IPS-15b (cell line): Measurements from ENCODE around the gene KLF4.
A peak's percentile ranks its signal among the peaks of the same experiment; 100 is the strongest.
"Not testable (repeated sequence)": the region's sequence is repeated elsewhere in the genome, so short reads cannot be mapped to it uniquely, and the experiment has no call there.

Experiments
- H3K27me3 ChIP-seq: one replicate; pipeline ENCODE4 v1.6.1; 2013; ENCODE audit warnings: low read length; ENCODE audit not compliant: control insufficient read depth, insufficient read depth
- H3K36me3 ChIP-seq: one replicate; pipeline ENCODE4 v1.6.1; 2013; ENCODE audit warnings: low read length; ENCODE audit not compliant: control insufficient read depth, insufficient read depth
- H3K4me1 ChIP-seq: one replicate; pipeline ENCODE4 v1.6.1; 2013; ENCODE audit warnings: mild to moderate bottlenecking, low read length; ENCODE audit not compliant: control insufficient read depth, insufficient read depth
- H3K4me3 ChIP-seq: one replicate; pipeline ENCODE4 v1.5.1; 2013; ENCODE audit warnings: low read depth, low read length
- H3K9ac ChIP-seq: one replicate; pipeline ENCODE4 v1.6.1; 2013; ENCODE audit warnings: low read depth, mild to moderate bottlenecking, low read length
- H3K9me3 ChIP-seq: one replicate; pipeline ENCODE4 v1.6.1; 2013; ENCODE audit warnings: mild to moderate bottlenecking, low read length; ENCODE audit not compliant: control insufficient read depth, insufficient read depth

Gene KLF4

DNA sequence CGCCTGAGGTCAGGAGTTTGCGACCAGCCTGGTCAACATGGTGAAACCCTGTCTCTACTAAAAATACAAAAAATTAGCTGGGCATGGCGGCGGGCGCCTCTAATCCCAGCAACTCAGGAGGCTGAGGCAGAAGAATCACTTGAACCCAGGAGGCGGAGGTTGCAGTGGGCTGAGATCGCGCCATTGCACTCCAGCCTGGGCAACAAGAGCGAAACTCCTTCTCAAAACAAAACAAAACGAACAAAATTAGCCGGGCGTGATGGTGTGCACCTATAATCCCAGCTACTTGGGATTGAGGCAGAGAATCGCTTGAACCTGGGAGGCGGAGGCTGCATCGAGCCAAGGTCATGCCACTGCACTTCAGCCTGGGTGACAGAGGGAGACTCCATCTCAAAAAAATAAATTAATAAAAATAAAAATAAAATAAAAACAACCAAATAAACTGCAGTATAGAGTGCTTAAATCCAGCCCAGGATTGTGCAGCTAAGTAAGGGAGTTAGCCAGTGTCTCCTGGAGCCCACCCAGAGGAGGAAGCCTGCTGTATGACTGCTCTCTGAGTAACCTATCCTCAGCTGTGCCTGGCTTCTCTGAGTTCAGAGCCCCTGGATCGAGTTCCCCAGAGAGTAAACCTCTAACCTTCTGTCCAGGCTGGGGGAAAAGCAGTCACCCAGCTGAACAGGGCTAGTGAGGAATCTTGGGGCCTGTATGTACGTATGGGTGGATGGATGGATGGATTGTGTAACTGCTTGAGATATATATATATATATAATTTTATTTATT lies 11.0 kb upstream of the KLF4 start:
- not testable (repeated sequence) for H3K9me3 ChIP-seq

DNA sequence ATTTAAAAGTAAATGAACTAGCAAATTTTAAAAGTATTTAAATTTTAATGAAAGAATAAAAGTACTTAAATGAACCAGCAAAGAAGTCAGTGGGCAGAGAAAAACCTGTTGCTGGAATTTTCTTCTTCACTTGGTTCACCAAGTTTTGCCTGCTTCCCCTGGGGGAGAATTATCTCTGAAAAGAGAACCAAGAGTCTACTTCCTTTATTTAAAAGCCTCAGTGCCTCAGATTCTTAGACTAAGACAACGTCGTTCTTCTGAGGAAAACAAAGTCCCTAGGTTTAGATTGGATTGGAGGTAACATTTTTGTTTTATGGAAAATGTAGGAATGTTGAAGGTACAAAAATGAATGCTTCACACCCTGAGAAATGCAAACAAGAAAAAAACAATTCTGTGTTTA lies 7.4 kb upstream of the KLF4 start:
- Histone ChIP-seq H3K4me3 (no peak overlapping the region), H3K9ac (no peak overlapping the region), H3K36me3 (no peaks in the 10 kb centered on the region), H3K4me1 (peaks cover 20% of the 10 kb centered on the region), H3K9me3 (no peaks in the 10 kb centered on the region), H3K27me3 (peaks cover 12% of the 10 kb centered on the region)

More for the DNA sequence above, 11.0 kb upstream of the KLF4 start:
- H3K27me3 ChIP-seq, H3K4me3 ChIP-seq, H3K36me3 ChIP-seq, H3K9ac ChIP-seq: not testable (repeated sequence)
- peaks cover 18% of the 10 kb centered on the region for H3K4me1 ChIP-seq

DNA sequence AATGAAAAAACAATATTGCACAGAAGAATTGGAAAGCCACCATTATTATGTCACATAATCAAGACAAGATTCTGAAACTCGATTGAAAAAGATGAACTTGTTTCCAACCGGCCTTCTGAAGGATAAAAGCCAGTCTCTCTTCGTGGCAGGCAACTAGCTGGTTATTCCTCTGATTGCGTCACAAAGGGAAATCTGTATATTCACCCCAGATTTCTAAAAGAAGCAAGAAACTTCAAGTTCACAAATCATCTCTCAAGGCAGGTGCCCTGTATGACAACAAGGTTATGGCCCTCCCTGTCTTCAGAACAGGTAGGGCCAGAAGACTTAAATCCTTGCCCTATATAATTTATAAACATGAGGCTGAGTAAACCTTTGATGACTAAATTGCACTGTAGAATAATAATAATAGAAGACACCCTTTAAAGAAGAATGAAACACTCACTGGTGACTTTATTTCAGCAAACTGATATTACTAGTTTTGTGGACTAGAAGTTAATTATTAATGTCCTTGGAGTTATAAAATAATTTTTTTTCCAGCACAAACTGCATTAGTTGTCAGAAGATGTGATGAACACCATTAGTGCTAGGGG lies 2.9 kb upstream of the KLF4 start:
- peaks cover 49% of the 10 kb centered on the region for H3K27me3 ChIP-seq
- H3K36me3 ChIP-seq, result peaks cover 7% of the 10 kb centered on the region
- H3K4me3 ChIP-seq, result no peak overlapping the region
- H3K9me3 ChIP-seq, result no peaks in the 10 kb centered on the region
- peaks cover 8% of the 10 kb centered on the region for H3K4me1 ChIP-seq
- no peak overlapping the region for H3K9ac ChIP-seq

DNA sequence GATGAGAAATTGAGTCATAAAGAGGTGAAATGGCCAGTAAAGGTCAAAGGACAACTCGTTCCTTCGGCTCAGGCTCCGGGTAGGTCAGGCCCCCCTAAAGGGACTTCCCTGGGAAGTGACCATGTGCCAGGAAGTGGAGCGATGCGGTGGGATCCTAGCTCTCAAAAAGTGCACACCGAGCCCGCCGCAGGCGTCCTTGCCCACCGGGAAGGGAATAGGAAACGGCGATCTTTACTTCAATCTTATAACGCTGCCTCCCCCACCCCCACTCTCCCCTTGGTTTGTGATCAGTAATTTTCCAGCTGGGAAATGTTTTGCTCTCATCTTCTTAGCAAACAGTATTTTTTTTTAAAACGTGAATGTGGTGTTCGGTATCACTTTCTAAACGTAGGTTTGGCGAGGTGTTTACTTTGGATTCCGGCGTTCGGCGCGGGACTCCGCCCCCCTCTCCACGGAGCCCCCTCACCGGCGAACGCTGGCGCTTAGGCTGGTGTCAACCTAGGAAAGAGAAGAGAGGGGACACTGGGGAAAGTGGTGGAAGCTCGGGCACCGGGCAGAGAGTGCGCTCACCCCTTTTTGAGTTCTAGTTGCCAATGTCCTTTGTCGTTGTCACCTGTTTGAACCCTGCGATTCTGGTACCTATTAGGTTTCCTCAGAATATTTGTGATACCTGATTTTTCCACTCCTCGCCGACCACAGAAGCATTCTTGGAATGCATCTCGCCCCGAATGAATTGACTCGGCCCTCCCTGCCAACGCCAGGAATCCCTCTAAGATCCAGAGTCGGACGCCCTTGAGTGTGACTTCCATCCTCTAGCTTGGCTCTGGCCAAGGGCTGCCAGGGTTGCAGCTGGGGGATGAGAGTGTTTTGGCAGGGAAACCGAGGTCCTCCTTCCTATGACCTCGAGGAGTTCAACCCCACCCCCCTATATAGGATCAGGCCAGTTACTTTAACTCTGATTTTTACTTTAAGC lies 1.8 kb upstream of the KLF4 start:
- H3K36me3 ChIP-seq, result peaks cover 15% of the 10 kb centered on the region
- peak overlapping the region; percentile 66 for H3K4me3 ChIP-seq
- no peak overlapping the region for H3K9ac ChIP-seq
- no peaks in the 10 kb centered on the region for H3K9me3 ChIP-seq
- H3K27me3 ChIP-seq, result peaks cover 60% of the 10 kb centered on the region
- H3K4me1 ChIP-seq, result peaks cover 3% of the 10 kb centered on the region

DNA sequence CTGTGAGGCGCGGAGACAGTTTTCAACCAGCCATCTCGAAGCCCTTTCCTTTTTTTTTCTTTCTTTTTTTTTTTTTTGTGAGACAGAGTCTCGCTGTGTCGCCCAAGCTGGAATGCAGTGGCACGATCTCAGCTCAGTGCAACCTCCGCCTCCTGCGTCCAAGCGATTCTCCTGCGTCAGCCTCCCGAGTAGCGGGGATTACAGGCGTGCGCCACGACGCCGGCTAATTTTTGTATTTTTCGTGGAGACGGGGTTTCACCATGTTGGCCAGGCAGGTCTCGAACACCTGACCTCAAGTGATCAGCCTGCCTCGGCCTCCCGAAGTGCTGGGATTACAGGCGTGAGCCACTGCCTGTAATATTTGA lies 1.0 kb upstream of the KLF4 start:
- not testable (repeated sequence) for H3K9me3 ChIP-seq, H3K4me1 ChIP-seq
- H3K9ac ChIP-seq, result peak overlapping the region; percentile 56
- H3K36me3 ChIP-seq, result peaks cover 17% of the 10 kb centered on the region
- peak overlapping the region; percentile 66 for H3K4me3 ChIP-seq
- H3K27me3 ChIP-seq, result peaks cover 65% of the 10 kb centered on the region

DNA sequence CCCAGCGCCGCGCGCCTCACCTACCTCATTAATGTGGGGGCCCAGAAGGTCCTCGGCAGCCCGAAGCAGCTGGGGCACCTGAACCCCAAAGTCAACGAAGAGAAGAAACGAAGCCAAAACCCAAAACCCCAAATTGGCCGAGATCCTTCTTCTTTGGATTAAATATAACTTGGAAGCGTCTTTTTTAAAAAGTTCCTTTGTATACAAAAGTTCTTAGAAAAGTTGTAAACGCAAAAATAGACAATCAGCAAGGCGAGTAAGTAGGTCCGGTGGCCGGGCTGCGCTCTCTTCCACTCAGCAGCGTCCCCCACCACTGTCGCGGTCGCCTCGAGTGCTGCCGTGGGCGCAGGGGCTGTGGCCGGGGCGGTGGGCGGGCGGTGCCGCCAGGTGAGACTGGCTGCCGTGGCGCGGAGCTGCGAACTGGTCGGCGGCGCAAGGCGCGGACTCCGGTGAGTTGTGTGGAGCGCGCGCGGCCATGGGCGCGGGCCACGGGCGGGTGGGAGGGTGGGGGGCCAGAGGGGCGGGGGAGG lies 360 bp downstream of the KLF4 start:
- peak overlapping the region; percentile 68 for H3K4me3 ChIP-seq
- peaks cover 8% of the 10 kb centered on the region for H3K4me1 ChIP-seq
- peaks cover 20% of the 10 kb centered on the region for H3K36me3 ChIP-seq
- H3K27me3 ChIP-seq, result peaks cover 67% of the 10 kb centered on the region
- H3K9me3 ChIP-seq, result no peaks in the 10 kb centered on the region
- no peak overlapping the region for H3K9ac ChIP-seq

DNA sequence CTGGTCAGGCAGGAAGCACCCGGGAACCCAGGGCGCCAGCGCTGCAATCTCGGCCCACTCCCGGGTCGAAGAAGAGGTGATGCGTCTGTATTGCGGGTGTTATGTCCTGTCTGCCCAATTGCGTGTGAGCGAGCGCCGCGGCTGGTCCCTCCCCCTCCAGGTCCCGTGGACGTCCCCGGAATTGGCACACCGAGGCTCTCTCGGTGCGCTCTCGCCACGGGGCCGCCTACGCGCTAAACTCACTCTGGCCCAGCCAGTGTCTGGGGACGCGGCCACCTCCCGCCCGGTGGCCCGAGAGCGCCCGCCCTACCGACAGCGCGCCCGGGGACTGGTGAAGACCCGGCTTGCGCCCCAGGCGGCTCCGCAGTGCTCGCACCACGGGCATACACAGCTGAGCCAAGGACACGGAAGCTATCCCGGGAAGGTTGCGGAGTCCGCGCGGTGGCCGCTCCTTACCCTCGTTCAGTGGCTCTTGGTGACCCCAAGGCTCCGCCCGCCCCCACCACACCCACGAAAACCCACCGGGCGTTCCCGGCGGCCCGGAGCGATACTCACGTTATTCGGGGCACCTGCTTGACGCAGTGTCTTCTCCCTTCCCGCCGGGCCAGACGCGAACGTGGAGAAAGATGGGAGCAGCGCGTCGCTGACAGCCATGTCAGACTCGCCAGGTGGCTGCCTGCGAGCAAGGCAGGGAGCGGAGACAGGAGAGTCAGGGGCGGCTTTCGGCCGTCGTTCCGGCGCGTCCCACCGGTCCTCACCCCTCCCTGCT lies 1.0 kb downstream of the KLF4 start:
- Histone ChIP-seq H3K4me1 (peaks cover 8% of the 10 kb centered on the region), H3K36me3 (peaks cover 20% of the 10 kb centered on the region), H3K9me3 (no peaks in the 10 kb centered on the region), H3K9ac (no peak overlapping the region), H3K4me3 (peak overlapping the region; percentile 68), H3K27me3 (peaks cover 64% of the 10 kb centered on the region)

DNA sequence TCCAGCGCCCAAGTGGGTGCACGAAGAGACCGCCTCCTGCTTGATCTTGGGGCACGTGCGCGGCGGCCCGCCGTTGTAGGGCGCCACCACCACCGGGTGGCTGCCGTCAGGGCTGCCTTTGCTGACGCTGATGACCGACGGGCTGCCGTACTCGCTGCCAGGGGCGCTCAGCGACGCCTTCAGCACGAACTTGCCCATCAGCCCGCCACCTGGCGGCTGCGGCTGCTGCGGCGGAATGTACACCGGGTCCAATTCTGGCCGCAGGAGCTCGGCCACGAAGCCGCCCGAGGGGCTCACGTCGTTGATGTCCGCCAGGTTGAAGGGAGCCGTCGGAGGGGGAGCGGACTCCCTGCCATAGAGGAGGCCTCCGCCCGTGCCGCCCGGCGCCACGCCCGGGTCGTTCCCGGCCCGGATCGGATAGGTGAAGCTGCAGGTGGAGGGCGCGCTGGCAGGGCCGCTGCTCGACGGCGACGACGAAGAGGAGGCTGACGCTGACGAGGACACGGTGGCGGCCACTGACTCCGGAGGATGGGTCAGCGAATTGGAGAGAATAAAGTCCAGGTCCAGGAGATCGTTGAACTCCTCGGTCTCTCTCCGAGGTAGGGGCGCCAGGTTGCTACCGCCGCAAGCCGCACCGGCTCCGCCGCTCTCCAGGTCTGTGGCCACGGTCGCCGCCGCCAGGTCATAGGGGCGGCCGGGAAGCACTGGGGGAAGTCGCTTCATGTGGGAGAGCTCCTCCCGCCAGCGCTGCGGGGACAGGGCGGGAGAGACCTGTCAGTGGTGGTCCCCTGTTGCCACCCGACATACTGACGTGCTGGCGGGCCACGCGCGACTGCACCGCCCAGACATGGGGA lies 1.8 kb downstream of the KLF4 start:
- H3K27me3 ChIP-seq, result peaks cover 62% of the 10 kb centered on the region
- no peaks in the 10 kb centered on the region for H3K9me3 ChIP-seq
- peak overlapping the region; percentile 48 for H3K9ac ChIP-seq
- H3K4me3 ChIP-seq, result peak overlapping the region; percentile 68
- peaks cover 8% of the 10 kb centered on the region for H3K4me1 ChIP-seq
- peaks cover 20% of the 10 kb centered on the region for H3K36me3 ChIP-seq

DNA sequence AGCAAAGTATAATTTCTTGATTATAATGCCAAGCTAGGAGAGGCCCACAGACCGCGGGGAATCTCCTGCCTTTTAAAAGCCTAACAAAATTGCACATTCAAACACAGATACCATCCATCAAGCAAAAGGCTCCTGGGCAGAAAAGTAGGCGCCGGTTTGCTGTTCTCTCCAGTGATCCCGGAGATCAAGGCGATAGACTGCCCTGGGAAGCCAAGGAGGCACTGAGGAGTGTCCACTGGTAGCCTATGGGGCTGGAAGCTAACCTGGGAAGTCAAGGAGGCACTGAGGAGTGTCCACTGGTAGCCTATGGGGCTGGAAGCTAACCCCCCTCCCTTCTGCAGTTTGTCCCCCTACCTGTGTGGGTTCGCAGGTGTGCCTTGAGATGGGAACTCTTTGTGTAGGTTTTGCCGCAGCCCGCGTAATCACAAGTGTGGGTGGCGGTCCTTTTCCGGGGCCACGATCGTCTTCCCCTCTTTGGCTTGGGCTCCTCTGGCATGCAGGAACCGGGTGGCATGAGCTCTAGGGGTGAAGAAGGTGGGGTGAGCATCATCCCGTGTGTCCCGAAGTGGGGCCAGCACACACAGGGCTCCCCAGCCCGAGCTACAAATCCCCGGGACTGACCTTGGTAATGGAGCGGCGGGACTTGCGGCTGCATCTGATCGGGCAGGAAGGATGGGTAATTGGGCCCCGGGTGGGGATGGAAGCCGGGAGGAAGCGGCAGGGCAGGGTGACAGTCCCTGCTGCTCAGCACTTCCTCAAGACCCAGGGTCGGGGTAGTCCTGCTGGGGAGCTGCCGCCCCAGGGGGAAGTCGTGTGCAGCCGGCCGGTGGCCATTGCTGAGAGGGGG lies 2.7 kb downstream of the KLF4 start:
- peaks cover 20% of the 10 kb centered on the region for H3K36me3 ChIP-seq
- H3K4me3 ChIP-seq, result peak overlapping the region; percentile 68
- H3K4me1 ChIP-seq, result peaks cover 5% of the 10 kb centered on the region
- peak overlapping the region; percentile 48 for H3K9ac ChIP-seq
- peaks cover 54% of the 10 kb centered on the region for H3K27me3 ChIP-seq
- H3K9me3 ChIP-seq, result no peaks in the 10 kb centered on the region
